Measurements from ENCODE around the gene ALDH9A1. TPM values are rescaled to one million over a fixed set of nuclear protein-coding genes. Genes with fewer than 3 reads are reported as not detected.
"Not testable (repeated sequence)": the region's sequence is repeated elsewhere in the genome, so short reads cannot be mapped to it uniquely, and the experiment has no call there.

Gene ALDH9A1
- total RNA-seq, 1 donor from 2014 or later, result 35.2 TPM

DNA sequence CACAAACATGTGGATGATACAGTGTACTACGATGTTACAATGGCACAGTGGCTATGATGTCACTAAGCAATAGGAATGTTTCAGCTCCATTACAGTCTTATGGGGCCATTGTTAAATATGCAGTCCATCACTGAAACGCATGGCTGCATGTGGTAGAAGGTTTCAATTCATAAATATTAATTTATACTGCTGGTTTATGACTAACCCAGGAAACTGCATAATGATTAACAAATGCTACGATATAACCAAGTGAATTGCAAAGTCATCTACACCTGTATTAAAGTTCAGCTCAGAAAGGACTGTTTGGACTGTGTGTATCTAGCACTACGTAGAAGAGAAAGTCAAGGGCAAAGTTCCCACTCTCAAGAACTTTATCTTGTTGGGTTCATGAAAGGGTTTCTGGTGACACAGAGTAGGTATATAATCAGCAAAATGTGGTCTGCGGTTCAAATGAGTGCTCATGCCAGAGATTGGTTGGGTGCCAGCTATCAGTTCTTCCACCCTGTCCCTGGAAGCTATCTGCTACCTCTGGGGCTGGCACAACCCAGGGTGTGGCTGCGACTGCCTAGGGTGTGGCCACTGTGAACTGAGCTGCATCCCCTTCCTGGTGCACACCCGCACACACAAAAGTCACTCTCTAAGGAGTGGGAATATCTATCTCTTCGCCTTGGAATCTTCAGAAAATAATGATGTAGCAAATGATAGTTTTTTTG is 52.6 kb downstream of the ALDH9A1 start:
- no peak for DNase-seq (ENCODE audit: low spot score in 2 of 2, unreplicated experiment in 2 of 2)
- Mint-ChIP-seq H3K27me3 (ENCODE audit: low read depth) (no peaks in the 10 kb centered on the region), H3K4me3 (no peak overlapping the region), H3K27ac (no peak overlapping the region), H3K36me3 (peaks cover 2% of the 10 kb centered on the region), H3K4me1 (no peaks in the 10 kb centered on the region), H3K9me3 (no peaks in the 10 kb centered on the region)
- TF ChIP-seq, protein P1, sequence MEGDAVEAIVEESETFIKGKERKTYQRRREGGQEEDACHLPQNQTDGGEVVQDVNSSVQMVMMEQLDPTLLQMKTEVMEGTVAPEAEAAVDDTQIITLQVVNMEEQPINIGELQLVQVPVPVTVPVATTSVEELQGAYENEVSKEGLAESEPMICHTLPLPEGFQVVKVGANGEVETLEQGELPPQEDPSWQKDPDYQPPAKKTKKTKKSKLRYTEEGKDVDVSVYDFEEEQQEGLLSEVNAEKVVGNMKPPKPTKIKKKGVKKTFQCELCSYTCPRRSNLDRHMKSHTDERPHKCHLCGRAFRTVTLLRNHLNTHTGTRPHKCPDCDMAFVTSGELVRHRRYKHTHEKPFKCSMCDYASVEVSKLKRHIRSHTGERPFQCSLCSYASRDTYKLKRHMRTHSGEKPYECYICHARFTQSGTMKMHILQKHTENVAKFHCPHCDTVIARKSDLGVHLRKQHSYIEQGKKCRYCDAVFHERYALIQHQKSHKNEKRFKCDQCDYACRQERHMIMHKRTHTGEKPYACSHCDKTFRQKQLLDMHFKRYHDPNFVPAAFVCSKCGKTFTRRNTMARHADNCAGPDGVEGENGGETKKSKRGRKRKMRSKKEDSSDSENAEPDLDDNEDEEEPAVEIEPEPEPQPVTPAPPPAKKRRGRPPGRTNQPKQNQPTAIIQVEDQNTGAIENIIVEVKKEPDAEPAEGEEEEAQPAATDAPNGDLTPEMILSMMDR (IDR thresholded peaks at IDR 0.05; ENCODE audit: unreplicated experiment), result no peak

DNA sequence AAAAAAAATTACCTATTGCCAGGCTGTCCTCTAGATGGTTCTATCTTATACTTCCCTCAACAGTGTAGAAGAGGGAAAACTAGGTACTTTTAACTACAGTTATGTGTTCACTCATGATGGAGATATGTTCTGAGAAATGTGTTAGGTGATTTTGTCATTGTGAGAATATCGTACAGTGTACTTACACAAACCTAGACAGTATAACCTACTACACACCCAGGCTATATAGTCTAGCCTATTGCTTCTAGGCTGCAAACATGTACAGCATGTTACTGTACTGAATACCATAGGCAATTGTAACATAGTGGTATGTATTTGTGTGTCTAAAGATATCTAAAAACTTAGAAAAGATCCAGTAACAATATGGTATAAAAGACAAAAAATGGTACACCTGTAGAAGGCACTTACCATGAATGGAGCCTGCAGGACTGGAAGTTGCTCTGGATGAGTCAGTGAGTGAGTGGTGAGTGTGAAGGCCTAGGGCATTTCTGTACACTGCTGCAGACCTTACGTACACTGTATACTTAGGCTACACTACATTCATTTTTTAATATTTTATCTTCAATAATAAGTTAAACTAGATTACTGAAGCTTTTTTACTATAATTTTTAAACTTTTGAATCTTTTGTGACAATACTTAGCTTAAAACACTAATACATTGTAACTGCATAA is 54.2 kb downstream of the ALDH9A1 start:
- Mint-ChIP-seq H3K27me3 (ENCODE audit: low read depth) (no peaks in the 10 kb centered on the region), H3K36me3 (peaks cover 2% of the 10 kb centered on the region), H3K9me3 (no peaks in the 10 kb centered on the region), H3K27ac (no peak overlapping the region), H3K4me1 (no peaks in the 10 kb centered on the region), H3K4me3 (no peak overlapping the region)
- no peak for DNase-seq (ENCODE audit: low spot score in 2 of 2, unreplicated experiment in 2 of 2)
- TF ChIP-seq, protein P1 (IDR thresholded peaks at IDR 0.05; ENCODE audit: unreplicated experiment), result no peak

DNA sequence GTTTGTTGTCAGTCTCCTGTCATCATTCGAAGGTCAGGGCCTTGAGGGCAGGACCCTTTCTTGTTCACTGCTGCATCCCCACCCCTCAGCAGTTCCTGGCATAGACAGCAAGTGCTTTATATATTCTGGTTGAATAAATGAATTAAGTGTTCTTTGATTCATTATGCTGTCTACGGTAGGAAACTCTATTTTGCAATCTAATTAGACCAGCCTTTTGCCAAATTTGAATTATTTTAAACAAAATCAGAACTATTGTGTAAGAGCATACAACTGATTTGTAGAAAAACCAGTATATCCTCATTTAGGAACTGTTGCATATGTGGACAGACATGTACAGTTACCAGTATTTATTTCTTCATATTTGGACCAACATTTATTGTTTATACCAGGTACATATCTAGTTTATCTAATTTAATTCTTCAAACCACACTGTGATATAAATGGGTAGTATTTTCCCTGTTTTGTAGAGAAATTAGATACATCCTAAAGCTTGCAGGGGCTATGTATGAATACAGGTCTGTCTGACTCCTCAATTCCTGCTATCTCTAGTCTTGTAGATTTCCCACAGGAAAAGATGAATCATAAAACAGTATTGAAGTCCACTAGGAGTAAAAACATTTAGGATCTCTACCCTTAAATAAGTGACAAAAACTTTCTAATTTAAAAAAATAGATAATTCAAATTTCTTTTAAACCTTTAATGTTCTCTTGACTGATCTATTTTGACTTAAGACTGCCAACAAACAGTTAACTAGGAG is 57.0 kb downstream of the ALDH9A1 start:
- H3K4me1 Mint-ChIP-seq, result no peaks in the 10 kb centered on the region
- DNase-seq (ENCODE audit: low spot score in 2 of 2, unreplicated experiment in 2 of 2), result no peak
- TF ChIP-seq, protein P1 (IDR thresholded peaks at IDR 0.05; ENCODE audit: unreplicated experiment), result no peak

DNA sequence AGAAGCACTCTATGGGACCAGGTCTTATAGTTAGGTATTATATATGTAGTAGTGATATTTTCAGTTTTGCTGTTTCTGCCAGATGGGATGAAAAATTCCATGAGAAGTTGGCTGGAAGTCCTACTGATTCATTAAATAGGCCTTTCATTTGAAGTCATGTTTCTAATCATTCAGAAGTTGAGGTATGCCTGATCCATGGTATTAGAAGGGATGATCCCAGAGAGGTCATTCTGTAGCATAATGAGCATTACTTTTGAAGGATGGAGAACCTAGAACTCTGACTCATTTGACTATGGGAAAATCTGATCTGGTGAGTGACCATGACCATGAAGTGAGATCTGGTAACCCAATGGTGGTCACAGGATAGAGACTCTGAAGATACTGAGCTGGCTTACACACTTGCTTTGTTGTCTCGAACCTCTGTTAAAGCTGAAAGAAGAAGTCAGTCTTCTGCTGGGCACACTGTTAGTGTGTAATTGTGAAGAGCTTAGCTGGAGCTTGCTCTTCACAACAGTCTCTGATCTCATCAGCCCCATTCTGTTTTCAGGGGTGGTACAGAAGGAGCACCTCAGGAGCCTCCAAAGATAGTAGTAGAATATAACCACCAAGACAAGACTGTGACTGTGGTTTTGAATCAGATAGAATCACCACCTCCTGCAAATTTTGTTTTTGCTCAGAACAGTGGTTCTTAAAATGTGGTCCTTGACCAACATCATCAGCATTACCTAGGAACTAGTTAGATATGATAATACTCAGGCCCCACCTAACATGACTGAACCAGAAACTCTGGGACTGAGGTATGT is 58.3 kb downstream of the ALDH9A1 start:
- TF ChIP-seq, protein P1 (IDR thresholded peaks at IDR 0.05; ENCODE audit: unreplicated experiment), result no peak

More for the DNA sequence above, 57.0 kb downstream of the ALDH9A1 start:
- Mint-ChIP-seq H3K36me3 (peaks cover 5% of the 10 kb centered on the region), H3K4me3 (no peak overlapping the region), H3K9me3 (no peaks in the 10 kb centered on the region), H3K27ac (no peak overlapping the region), H3K27me3 (ENCODE audit: low read depth) (no peaks in the 10 kb centered on the region)

DNA sequence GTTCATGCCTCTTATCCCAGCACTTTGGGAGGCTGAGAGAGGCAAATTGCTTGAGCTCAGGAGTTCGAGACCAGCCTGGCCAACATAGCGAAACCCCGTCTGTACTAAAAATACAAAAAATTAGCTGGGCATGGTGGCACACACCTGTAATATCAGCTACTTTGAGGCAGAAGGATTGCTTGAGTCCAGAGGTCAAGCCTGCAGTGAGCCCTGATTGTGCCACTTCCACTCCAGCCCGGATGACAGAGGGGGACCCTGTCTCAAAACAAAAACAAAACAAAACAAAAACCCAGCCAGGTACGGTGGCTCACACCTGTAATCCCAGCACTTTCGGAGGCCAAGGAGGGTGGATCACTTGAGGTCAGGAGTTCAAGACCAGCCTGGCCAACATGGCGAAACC is 60.2 kb downstream of the ALDH9A1 start:
- not testable (repeated sequence) for H3K9me3 Mint-ChIP-seq; H3K4me1 Mint-ChIP-seq; H3K36me3 Mint-ChIP-seq; H3K27me3 Mint-ChIP-seq (ENCODE audit: low read depth); H3K27ac Mint-ChIP-seq; DNase-seq (ENCODE audit: low spot score in 2 of 2, unreplicated experiment in 2 of 2); H3K4me3 Mint-ChIP-seq

More for the DNA sequence above, 58.3 kb downstream of the ALDH9A1 start:
- Mint-ChIP-seq H3K4me3 (no peak overlapping the region), H3K36me3 (peaks cover 5% of the 10 kb centered on the region), H3K9me3 (no peaks in the 10 kb centered on the region), H3K4me1 (no peaks in the 10 kb centered on the region), H3K27ac (no peak overlapping the region), H3K27me3 (ENCODE audit: low read depth) (no peaks in the 10 kb centered on the region)
- DNase-seq (ENCODE audit: low spot score in 2 of 2, unreplicated experiment in 2 of 2), result no peak

Measured in mesothelial cell of epicardium (in vitro differentiated cells).